ENCODE data around the gene WNT5A. TPM values are rescaled to one million over a fixed set of nuclear protein-coding genes. Genes with fewer than 3 reads are reported as not detected.

The WNT5A gene
- total RNA-seq, 1 experiment from 2014 or later = 0.15 TPM

- BruUV-seq (replicated peaks) = no TSS peak
- intact Hi-C loops (cut with micrococcal nuclease) = no loop called here
- H3K4me2 ChIP-seq (ENCODE audit: low read length) = no peak overlapping the region
- no peaks in the 10 kb centered on the region for H3K9me2 ChIP-seq (ENCODE audit: insufficient read depth)
- no peaks in the 10 kb centered on the region for H3K79me2 ChIP-seq (ENCODE audit: insufficient read depth, low read length)
- H3K36me3 ChIP-seq (ENCODE audit: control insufficient read depth in 1 of 2, insufficient read depth in 2 of 2, low read length in 2 of 2) = no peaks in the 10 kb centered on the region
- POLR2A ChIA-PET = no interaction called here
- no peak overlapping the region for H3K4me3 ChIP-seq (replicated peaks in 1 of 2; ENCODE audit: low read depth in 1 of 2, low read length in 2 of 2)
- no peaks in the 10 kb centered on the region for H4K20me1 ChIP-seq (ENCODE audit: insufficient read depth)
- no peaks in the 10 kb centered on the region for H3K9me3 ChIP-seq (ENCODE audit: control insufficient read depth in 1 of 2, insufficient read depth in 1 of 2, low read depth in 1 of 2, low read length in 2 of 2)
- DNase-seq (ENCODE audit: low read depth, low spot score) = no peak
- H3K4me1 ChIP-seq (ENCODE audit: control insufficient read depth in 1 of 2, insufficient read depth in 2 of 2, low read length in 2 of 2) = no peaks in the 10 kb centered on the region
- TF ChIP-seq ATF3 (IDR thresholded peaks at IDR 0.05) (no peak), RAD21 (IDR thresholded peaks at IDR 0.05; ENCODE audit: low read depth) (no peak), CBX3 (IDR thresholded peaks at IDR 0.05; ENCODE audit: low read depth) (no peak), CTCF (IDR thresholded peaks at IDR 0.05 in 2 of 3, conservative IDR thresholded peaks at IDR 0.05 in 1 of 3; ENCODE audit: borderline replicate concordance in 1 of 3, insufficient read depth in 1 of 3, low read depth in 2 of 3, low read length in 2 of 3) (no peak), POLR2AphosphoS5 (IDR thresholded peaks at IDR 0.05; ENCODE audit: low read depth, low read length) (no peak), CEBPB (IDR thresholded peaks at IDR 0.05; ENCODE audit: low read depth) (no peak), EGR1 (IDR thresholded peaks at IDR 0.05; ENCODE audit: low read depth) (no peak), FOSL1 (IDR thresholded peaks at IDR 0.05; ENCODE audit: low read depth) (no peak), ZFX (IDR thresholded peaks at IDR 0.05) (no peak), SIN3A (IDR thresholded peaks at IDR 0.05; ENCODE audit: low read depth) (no peak), ZNF274 (IDR thresholded peaks at IDR 0.05; ENCODE audit: low read depth, low read length) (no peak), TCF7L2 (IDR thresholded peaks at IDR 0.05; ENCODE audit: borderline replicate concordance, extremely low read depth, insufficient read depth, insufficient read length) (no peak), YY1 (IDR thresholded peaks at IDR 0.05; ENCODE audit: extremely low read depth, insufficient replicate concordance, low read depth, low read length) (no peak)
- H3K9ac ChIP-seq (ENCODE audit: low read length) = no peak overlapping the region
- CTCF ChIA-PET = no interaction called here
- no peak overlapping the region for H3K27ac ChIP-seq (ENCODE audit: low read depth, low read length)
- ATAC-seq = no peak
- RAD21 ChIA-PET (ENCODE audit: low non-redundant PET in 1 of 2, low total read pairs in 2 of 2, uncharacterized antibody in 2 of 2, unreplicated experiment in 2 of 2) = no interaction called here
- no peak overlapping the region for H2AFZ ChIP-seq (ENCODE audit: low read depth, low read length, poor library complexity, severe bottlenecking)
- no peaks in the 10 kb centered on the region for H3K27me3 ChIP-seq (ENCODE audit: insufficient read depth, low read length)
Measured at GRCh38 chr3:55489798-55490132, 2.7 kb upstream of the WNT5A start.

Measured in HCT116 (cell line).